Liver (tissue), 3 donors: Measurements from ENCODE around the gene PRELID3B.

ENCODE experiments used
- RAD21 ChIP-seq, 2 donors: IDR thresholded peaks; 2 replicates each; pipeline ENCODE4 v1.6.1; 2016; ENCODE audit warnings: antibody characterized with exemption in 2 of 2, mild to moderate bottlenecking in 2 of 2
- TF ChIP-seq, protein P1 (sequence below): fragments of 150-350 bp; IDR thresholded peaks from 2 replicates; pipeline ENCODE4 v1.5.1; 2017; ENCODE audit warnings: improper control_type of control experiment, low read depth, low read length; ENCODE audit not compliant: missing input control
- TF ChIP-seq, protein P2 (sequence below): IDR thresholded peaks from 2 replicates; pipeline ENCODE4 v1.6.1; 2016; ENCODE audit warnings: antibody characterized with exemption, mild to moderate bottlenecking
- donor health status: healthy.
- donor health status: healthy.

DNA sequence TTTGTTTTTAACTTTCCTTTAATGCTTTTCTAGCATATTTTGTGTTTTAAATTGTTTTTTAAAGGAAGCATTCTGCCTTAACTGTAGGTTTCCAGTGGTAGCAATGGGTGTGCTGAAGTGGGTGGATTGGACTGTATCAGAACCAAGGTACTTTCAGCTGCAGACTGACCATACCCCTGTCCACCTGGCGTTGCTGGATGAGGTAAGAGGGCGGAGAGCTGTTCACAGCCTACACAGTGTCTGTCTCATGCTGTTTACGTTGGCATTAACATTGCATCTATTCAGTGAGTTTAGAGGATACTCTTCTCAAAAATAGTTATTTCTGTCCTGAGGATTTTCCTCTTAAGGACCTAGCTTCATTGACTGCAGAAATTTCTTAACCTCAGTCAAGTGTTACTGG lies 49.7 kb downstream of the PRELID3B start:
- TF ChIP-seq, protein P1, sequence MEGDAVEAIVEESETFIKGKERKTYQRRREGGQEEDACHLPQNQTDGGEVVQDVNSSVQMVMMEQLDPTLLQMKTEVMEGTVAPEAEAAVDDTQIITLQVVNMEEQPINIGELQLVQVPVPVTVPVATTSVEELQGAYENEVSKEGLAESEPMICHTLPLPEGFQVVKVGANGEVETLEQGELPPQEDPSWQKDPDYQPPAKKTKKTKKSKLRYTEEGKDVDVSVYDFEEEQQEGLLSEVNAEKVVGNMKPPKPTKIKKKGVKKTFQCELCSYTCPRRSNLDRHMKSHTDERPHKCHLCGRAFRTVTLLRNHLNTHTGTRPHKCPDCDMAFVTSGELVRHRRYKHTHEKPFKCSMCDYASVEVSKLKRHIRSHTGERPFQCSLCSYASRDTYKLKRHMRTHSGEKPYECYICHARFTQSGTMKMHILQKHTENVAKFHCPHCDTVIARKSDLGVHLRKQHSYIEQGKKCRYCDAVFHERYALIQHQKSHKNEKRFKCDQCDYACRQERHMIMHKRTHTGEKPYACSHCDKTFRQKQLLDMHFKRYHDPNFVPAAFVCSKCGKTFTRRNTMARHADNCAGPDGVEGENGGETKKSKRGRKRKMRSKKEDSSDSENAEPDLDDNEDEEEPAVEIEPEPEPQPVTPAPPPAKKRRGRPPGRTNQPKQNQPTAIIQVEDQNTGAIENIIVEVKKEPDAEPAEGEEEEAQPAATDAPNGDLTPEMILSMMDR: no peak
- TF ChIP-seq, protein P2, sequence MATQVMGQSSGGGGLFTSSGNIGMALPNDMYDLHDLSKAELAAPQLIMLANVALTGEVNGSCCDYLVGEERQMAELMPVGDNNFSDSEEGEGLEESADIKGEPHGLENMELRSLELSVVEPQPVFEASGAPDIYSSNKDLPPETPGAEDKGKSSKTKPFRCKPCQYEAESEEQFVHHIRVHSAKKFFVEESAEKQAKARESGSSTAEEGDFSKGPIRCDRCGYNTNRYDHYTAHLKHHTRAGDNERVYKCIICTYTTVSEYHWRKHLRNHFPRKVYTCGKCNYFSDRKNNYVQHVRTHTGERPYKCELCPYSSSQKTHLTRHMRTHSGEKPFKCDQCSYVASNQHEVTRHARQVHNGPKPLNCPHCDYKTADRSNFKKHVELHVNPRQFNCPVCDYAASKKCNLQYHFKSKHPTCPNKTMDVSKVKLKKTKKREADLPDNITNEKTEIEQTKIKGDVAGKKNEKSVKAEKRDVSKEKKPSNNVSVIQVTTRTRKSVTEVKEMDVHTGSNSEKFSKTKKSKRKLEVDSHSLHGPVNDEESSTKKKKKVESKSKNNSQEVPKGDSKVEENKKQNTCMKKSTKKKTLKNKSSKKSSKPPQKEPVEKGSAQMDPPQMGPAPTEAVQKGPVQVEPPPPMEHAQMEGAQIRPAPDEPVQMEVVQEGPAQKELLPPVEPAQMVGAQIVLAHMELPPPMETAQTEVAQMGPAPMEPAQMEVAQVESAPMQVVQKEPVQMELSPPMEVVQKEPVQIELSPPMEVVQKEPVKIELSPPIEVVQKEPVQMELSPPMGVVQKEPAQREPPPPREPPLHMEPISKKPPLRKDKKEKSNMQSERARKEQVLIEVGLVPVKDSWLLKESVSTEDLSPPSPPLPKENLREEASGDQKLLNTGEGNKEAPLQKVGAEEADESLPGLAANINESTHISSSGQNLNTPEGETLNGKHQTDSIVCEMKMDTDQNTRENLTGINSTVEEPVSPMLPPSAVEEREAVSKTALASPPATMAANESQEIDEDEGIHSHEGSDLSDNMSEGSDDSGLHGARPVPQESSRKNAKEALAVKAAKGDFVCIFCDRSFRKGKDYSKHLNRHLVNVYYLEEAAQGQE: no peak
- no peak for TF ChIP-seq RAD21 (IDR thresholded peaks at IDR 0.05)
